Endothelial cell of umbilical vein (primary cell): ENCODE data around the gene ASAP2.

Source experiments
- CTCF ChIP-seq, 2 donors: IDR thresholded peaks; 1 replicate in 1 of 2; 2 replicates in 1 of 2; pipeline ENCODE4 v1.5.1; 2011; ENCODE audit warnings: low read length in 2 of 2, mild to moderate bottlenecking in 2 of 2, moderate library complexity in 2 of 2, control low read depth in 1 of 2, inconsistent platforms in 1 of 2, low read depth in 1 of 2; ENCODE audit not compliant: insufficient read depth in 1 of 2; ENCODE audit errors: extremely low read depth in 1 of 2
- FOS ChIP-seq: IDR thresholded peaks from 2 replicates; pipeline ENCODE4 v1.6.1; 2011; ENCODE audit warnings: mild to moderate bottlenecking, low read length, moderate library complexity, borderline replicate concordance; ENCODE audit not compliant: insufficient read depth
- GATA2 ChIP-seq: IDR thresholded peaks from 2 replicates; pipeline ENCODE4 v1.7.0; 2011; ENCODE audit warnings: low read depth, mild to moderate bottlenecking, moderate library complexity, mixed read lengths, low read length; ENCODE audit not compliant: insufficient read length, insufficient read depth
- POLR2AphosphoS5 ChIP-seq: IDR thresholded peaks from 2 replicates; pipeline ENCODE4 v1.6.1; 2012; ENCODE audit warnings: low read depth, mild to moderate bottlenecking, control low read depth, low read length, moderate library complexity; ENCODE audit not compliant: insufficient read depth

- TF ChIP-seq FOS = no peak
- TF ChIP-seq CTCF (IDR thresholded peaks at IDR 0.05; ENCODE audit: extremely low read depth in 1 of 2, insufficient read depth in 1 of 2, low read depth in 1 of 2, low read length in 2 of 2) = peak; percentile 63 to 75
- no peak for TF ChIP-seq POLR2AphosphoS5
- TF ChIP-seq GATA2 = no peak
These were observed 127.1 kb downstream of the ASAP2 start for GRCh38 chr2:9333591-9334171.
